GM18870 (cell line): ENCODE data around the gene HYDIN.

Experiments
- ATAC-seq: cut with Tn5 transposase; IDR thresholded peaks from one replicate; pipeline ENCODE4 v1.9.1; 2021; ENCODE audit warnings: moderate library complexity; ENCODE audit not compliant: unreplicated experiment

Gene HYDIN

GRCh38 chr16:70793851-70794502 lies 436.5 kb downstream of the HYDIN start:
- ATAC-seq, result no peak

DNA sequence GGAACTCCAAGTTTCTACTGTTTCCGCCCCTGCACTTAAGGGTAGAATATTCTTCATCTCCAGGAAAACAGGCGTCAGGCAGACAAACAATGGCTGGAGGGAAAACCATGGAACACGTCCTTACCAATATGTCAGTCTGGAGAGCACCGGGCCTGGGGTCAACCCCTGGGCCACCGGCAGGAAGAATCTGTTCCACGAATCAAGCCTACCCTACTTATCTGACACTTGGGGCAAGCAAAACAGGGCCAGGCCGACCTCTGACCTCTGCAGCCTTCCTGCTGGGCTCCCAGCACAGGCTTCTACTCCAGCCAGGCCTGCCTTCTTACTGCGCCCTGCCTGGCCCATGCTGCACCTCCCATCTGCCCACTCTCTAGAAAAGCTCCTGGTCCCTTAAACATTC lies 439.7 kb downstream of the HYDIN start:
- no peak for ATAC-seq

DNA sequence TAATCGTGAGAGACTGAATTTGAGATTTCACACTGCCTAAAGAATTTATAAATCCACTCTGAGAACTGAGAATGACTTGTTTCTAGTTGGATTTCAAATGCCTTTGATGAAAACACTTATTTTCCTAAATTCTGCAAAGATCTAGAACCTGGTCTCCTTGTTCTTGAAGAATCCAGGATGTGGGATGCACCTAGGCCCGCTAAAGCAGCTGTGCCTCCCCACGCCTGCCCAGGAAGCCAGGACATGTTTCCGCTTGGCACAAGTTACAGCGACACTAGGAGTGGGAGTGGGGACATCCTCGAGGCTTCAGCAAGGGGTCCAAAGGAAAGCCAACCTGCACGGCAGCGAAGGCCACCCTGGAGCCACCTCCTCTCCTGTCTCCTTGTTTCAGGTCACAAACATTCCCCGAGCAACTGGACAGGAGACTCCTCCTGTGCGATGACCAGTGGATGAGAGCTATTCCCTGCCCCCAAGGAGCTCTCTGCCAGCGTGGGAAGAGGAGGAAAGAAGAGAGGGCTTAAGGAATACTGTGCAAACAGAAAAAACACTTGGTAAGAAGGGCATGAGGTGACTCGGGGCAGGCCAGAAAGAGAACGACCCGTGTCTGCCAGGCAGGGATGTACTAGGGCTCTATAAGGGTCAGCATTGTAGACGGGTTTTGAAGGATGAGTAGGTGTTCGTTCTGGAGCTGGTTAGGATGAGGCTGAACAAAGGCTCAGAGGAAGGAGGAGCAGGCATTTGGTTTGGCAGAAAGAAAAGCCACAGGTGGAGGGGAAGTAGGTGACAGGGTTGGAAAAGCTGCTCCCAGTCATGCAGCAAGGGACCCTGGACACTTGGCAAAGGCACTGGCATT lies 440.7 kb downstream of the HYDIN start:
- ATAC-seq, result no peak

DNA sequence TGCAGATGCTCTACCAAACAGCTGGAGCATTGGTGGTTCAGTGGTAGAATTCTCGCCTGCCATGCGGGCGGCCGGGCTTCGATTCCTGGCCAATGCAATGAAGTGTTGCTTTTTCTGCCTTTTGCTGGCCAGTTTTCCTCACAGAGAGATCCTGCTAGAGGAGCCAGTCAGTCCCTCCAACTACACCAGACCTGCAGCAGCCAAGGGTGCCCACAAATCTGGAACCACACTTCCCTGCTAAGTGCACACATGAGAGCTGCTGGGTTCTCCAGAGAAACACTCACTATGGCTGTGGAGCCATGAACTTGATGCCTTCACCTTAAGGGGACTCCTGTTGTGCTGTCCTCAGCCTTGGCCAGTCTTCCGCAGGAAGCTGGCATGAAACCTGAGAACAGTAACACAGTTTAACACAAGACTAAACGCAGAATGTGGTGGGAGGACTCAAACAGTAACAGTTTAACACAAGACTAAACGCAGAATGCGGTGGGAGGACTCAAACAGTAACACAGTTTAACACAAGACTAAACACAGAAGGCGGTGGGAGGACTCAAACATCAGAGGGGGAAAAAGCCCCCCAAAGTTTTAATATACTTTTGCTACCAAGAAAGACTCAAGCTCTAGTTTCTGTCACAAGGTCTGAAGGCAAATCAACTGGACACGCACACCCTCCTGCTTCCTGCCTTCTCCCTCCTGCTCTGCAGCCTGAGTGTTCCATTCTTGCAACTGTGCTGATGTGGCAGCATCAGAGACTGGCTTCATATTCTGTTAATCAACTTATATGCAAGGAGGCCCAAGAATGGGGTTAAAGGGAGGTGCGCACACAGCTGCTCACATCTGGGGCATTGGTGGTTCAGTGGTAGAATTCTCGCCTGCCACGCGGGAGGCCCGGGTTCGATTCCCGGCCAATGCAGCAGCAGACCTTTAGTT lies 441.6 kb downstream of the HYDIN start:
- no peak for ATAC-seq

DNA sequence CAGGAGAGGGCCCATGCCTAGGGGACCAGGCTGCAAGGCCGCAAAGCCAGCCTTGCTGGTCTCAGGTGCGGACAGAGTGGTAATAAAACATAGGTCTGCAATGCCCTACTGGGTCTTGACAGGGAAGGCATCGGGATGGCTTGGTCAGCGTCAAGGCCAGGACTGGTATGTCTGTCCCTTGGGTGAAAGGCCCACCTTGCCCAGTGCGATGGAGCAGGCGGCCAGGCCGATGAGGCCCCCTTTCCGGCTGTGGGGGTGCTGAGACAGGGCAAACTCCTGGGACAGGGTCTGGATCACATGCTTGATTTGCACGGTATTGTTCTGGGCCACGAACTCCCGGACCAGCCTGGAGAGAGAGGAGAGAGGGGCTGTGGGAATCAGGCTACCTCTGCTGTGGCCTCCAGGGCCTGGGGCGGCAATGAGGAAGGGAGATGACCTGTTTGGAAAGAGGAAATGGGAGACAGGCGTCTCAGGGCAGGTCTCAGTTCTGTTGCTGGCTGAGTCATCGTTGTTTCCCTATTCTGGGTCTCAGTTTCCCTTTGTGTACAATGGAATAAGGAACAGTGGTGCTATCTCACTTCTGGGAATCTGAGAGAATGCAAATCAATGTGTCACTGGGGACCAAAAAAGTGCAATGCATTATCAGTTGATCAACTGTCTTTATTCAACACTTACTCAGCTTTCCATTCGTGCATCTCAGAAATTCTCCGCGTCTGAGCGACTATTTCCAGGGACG lies 444.3 kb downstream of the HYDIN start:
- ATAC-seq, result no peak

- no peak for ATAC-seq
Measured at GRCh38 chr16:70784692-70785555, 445.6 kb downstream of the HYDIN start.

GRCh38 chr16:70782237-70782636 lies 448.3 kb downstream of the HYDIN start:
- ATAC-seq, result no peak

GRCh38 chr16:70781800-70782199 lies 448.7 kb downstream of the HYDIN start:
- ATAC-seq, result no peak

DNA sequence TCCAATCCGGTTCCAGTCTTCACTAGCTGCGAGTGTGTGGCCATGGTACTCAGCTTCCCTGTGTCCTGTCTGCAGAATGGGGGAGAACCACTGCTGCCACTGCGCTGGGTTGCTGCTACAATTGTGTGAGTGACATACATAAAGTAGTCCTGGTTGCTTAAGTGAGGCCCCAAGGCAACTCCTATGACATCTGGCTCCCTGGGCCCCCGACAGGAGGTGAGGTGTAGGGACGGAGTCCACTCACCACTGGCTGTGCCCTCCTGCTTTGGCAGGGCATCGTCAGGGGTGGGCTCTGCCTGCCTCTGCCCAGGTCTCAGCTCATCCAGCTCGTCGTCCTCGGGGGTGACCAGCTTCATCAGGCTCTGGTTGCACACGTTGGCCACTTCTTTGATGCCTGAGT lies 450.0 kb downstream of the HYDIN start:
- no peak for ATAC-seq

DNA sequence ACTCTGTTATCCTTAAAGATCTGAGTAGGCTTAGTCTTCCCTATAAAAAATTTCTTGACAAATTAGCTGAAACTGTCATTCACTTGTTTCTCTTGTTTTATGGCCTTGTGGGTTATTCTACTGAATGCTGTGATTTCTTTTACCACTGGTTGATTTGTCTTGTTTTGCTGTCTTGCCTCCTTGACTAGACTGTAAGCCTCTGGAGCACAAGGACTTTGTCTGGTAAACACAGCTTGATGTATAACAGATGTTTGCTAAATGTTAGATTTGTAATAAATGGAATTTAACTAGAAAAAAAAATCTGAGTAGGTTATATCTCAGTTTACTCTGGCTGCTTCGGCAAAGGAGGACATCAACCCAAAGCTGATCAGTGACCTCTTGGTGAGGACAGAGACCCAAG lies 451.2 kb downstream of the HYDIN start:
- no peak for ATAC-seq

GRCh38 chr16:70778901-70779309 lies 451.6 kb downstream of the HYDIN start:
- ATAC-seq, result no peak

GRCh38 chr16:70777973-70778406 lies 452.5 kb downstream of the HYDIN start:
- ATAC-seq, result no peak

DNA sequence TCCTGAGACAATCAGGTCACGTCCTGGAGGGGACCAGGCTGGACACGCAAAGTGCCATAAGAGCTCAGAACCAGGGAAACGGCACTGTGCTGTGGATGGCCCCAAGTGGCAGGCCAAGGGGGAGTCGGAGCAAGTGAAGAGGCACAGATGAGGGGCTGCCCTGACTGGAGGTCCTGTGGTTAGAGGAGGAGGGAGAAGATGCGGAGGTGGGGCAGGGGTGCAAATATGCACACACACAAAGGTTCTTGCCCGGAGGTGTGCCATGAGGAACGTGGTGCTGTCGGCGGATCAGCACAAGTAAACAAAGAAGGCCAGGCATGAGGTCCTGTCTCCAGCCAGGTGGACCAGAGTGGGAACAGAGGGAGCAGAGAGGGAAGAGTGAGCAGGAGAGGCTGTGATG lies 453.0 kb downstream of the HYDIN start:
- no peak for ATAC-seq

DNA sequence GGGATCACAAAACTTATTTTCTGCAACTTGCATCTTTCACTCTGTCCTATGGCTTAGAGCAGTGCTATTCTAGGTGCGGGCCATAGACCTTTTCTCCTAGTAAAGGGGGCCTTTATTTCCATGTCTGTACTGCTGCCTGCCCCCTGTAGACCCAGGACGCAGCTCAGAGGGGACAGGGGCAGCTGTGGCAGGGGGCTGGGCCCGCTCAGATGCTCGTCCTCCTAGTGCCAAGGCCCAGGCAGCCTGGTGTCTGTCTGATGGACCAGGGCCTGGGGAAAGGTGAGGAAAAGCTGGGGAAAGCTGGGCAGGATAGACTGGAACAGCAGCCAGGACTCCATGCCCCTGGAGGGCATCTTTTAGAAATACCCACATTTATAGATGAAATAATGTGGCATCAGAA lies 455.1 kb downstream of the HYDIN start:
- ATAC-seq, result no peak

- ATAC-seq, result no peak
Measured at GRCh38 chr16:70774261-70774660, 456.3 kb downstream of the HYDIN start.

GRCh38 chr16:70772493-70772892 lies 458.0 kb downstream of the HYDIN start:
- no peak for ATAC-seq

DNA sequence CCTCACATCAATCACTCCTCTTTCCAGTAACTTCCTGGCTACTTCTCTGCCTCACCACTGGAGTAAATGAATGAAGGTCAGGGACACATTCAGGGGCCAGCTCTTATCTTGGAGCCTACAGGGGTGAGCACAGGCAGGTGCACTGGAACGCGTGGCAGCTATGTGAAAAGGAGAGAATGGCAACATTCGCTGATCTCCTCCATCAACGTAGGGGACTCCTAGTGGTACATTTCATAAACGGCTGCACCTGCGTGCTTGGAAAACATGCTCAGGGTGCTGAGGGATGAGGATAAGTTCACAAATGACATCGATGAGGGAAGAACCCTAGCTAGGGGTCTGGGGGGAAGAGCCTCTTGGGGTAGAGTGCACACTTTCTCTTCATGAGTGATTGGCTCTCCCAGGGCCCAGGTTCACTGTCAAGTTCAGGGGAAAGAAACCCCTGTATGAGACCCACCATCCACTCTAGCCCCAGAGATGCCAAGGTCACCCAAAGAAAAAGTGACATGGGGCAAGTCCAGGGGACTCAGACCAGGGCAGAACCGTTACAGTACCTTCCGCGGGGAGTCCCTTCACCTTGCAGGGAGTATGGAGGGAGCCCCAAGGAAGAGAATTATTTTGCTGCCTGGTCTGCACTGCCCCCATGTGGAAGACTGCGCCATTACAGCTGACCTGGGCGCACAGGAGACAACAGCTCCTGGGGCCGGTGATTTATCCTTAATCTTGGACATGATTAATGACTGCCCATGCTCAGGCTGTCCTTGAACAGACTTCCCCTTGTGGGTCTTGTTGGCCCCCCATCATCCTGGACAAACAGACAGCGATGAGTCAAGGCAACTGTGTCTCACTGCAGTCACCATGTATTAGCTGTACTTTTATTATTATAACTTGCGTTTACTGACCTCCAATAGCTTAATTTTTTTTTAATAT lies 459.6 kb downstream of the HYDIN start:
- ATAC-seq, result no peak

DNA sequence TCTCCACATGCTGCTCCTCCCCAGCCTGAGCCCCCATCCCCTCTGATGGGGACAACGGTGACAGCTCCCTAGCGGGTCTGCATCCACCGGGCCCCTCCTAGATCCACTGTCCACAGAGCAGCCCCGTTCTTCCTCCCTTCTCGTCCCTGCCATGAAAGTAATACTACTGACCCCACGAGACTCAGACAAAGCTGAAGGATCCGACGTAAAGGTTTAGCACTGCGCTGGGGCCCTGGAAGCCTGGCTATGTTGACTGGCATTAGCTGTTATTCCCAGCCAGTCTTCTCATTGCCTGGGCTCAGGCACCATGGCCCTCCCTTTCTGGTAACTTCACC lies 460.3 kb downstream of the HYDIN start:
- ATAC-seq, result no peak

DNA sequence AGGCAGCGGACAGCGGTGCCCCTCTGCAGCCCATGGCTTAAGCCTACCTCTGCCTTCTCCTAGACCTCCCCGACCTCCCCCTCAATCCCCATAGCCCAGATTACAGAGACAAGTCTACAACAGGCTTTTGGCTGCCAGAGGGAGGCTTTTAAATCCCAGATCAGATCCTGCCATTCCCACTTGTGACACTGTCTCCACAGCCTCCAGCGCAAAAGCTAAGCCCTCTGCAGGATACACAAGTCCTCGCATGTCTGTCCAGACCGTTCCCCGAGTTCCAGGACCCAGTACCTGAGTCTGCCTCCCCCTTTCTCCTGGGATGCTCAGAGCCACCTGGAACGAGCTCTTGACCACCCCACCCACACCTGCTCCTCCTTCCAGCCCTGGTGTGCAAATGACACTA lies 460.8 kb downstream of the HYDIN start:
- no peak for ATAC-seq
